GM18870 (cell line): Measurements from ENCODE around the gene DLL1.
"Not testable (repeated sequence)": the region's sequence is repeated elsewhere in the genome, so short reads cannot be mapped to it uniquely, and the experiment has no call there.

Experiments
- ATAC-seq: cut with Tn5 transposase; IDR thresholded peaks from one replicate; pipeline ENCODE4 v1.9.1; 2021; ENCODE audit warnings: moderate library complexity; ENCODE audit not compliant: unreplicated experiment

Gene DLL1

DNA sequence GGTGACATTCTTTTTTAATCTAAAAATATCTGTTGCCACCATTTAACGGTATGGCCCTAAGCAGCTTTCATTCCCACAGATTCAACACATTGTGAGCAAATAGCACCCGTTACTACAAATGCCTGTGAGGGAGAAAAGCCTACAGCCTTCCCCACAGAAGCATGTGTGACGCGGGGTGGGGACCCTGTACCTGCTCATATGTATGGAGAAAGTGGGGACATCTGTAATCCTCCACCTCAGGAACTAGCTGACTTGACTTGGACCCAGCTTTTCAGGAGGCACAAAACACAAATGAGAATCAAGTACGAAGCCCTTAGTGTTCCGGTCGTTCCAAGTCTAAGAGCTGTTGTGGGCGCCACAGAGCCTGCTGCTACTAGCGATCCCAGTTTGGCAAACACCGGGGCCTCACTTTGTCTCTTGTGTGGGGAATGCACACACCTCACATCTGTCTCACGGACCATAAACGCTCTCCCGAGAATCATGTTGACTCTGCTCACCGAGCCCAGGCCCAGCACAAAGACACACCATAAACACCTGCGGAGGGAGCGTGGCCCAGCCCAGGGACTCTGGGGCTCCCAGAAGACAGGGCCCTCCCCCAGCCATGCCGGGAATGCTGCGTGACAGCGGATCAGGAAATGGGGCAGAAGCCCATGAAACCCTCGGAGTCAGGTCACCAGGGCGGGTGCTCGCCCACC is 21.6 kb downstream of the DLL1 start:
- no peak for ATAC-seq

DNA sequence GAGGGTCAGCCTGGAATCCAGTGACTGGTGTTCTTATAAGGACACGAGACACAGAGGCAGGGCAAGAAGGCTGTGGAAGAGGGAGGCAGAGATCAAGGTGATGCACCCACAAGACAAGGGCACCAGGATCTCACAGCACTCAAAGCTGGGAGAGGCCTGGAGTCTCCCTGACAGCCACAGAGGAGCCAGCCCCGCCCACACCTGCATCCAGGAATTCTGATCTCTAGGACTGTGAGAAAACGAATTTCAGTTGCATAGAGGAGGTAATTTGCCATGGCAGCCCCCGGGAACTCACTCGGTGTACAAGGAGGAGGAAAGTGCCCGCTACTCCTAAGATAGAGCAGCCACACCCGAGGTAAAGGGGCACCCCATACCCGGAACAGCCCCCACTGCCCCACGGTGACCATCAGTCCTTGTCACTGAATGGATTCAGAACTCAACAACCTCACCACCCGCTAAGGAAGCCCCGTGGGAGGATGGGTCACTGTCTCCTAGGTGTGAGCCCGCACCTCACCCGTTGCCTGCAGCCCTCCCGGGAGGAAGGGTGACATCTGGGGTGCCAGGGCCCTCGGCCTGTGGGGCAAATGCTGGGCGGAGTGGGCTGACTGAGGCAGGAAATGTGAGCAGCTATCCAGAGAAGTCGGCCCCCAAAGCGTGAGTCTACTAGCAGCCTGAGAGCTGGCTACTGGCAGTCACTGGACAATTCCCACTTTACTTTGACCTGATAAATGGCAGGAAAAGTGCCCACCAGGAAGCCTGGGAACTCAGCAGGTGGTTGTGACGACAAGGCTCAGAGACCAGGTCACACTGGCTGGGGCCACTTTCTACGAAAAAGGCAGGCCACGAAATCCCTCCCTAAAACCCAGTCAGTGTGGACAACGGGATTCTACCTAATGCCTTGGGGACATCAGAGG is 22.4 kb downstream of the DLL1 start:
- no peak for ATAC-seq

DNA sequence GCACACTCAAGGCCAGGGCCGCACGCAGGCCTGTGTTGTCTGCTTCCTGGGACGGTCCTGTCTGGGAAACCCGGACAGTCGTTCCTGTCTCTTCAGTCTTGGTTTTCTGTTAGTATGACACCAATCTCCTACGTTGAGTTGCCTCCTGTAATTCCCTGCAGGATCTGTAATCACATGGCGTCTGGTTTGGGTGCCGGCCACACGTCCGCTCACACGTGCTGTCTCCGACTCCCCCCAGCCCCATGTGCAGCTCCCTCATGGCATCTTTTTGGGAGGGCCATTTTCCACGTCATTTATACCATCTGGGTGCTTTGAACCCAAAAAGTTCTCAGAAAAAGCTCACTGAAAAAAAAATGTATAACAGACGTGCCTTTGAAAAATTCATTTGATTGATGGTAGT is 23.2 kb downstream of the DLL1 start:
- ATAC-seq: no peak

DNA sequence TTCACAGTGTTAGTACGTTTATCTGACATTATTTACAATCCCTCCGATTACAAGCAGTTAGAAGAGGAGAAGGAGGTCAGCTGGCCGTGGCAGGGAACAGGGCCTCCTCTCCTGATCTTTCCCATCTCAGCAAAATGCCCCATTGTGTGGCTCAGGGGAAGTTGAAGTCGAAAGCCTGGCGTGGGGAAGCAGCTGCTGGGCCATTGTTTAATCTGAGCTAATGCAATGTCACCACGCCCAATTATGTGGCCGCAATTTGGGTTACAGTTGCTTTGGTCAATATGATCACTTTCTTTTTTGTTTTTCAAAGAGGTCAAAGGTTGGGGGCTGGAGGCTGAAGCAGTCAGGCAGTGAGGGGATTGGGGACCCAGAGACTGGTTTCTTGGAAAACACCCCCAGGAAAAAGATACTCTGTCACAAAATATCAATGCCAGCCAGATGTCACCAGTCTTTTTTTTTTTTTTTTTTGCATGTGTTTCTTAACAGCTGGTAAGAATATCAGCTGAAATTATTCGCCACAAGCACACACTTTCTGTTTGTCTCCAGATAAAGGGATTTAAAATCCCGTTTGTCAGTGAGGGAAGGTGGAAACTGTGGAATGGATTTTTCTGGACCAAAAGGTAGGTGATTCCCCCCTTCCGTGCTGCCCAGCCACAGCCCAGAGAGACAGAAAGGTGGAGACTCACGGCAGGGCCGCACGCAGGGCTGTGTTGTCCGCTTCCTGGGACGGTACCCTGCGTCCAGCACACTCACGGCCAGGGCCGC is 24.6 kb downstream of the DLL1 start:
- no peak for ATAC-seq

DNA sequence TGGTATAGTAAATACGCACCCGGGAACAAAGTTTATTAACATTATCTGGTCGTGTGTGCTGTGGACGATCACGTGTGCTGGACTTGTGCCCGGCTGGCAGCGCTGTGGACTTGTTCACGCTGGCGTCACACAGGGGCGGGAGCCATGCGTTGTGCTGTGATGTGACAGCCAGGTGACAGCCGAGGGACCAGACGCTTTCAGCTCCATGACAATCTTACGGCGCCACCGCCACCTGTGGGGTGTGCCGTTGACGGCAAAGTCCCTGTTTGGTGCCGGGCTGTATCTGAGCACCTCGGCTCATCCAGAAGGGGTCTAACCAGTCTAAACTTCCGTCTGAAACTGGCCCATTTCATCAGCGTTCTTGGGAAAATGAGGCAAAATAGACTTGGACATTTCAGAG is 25.2 kb downstream of the DLL1 start:
- no peak for ATAC-seq

DNA sequence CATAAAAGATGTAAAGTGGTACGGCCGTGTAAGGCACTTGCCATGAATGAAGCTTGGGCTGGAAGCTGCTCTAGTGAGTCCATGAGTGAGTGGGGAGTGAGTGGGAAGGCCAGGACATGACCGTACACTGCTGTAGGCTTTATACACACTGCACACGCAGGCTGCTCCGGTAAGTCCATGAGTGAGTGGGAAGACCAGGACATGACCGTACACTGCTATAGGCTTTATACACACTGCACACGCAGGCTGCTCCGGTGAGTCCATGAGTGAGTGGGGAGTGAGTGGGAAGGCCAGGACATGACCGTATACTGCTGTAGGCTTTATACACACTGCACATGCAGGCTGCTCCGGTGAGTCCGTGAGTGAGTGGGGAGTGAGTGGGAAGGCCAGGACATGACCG is 26.2 kb downstream of the DLL1 start:
- ATAC-seq: not testable (repeated sequence)

DNA sequence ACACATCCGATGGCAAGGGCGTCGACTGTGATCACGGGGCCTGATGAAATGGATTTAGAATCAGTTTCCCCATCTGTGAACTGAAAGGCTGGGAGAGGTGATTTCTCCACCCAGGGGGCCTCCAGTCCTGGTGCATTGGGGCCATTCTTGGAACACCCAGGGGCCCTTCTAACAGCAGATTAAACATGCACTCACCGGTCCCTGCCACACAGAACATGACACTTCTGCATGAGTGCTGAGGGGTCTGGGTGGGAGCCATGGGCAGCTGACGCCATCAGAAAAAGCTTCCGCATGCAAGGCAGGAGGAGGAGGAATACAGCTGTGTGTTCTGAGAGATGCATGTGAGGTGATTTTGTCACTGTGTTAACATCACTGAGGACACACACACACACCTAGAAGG is 26.8 kb downstream of the DLL1 start:
- no peak for ATAC-seq

DNA sequence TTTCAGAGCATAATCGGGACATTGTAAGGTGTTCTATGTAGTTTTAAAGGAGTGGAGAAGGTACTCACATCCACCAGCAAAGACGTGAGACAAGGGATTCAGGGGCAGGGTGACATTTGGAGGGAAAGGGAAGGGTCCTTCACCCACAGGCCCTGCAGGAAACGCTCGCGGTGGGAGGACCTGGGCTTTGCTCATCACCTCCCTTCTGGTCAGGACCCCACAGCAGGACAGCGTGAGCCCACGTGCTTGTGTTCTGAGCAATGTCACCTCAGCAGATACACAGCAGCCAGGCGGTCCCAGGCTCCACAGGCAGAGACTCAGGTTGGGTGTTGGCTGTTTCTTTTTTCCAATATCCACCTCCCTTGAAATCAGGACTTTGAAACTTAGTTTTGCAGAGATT is 27.5 kb downstream of the DLL1 start:
- no peak for ATAC-seq

DNA sequence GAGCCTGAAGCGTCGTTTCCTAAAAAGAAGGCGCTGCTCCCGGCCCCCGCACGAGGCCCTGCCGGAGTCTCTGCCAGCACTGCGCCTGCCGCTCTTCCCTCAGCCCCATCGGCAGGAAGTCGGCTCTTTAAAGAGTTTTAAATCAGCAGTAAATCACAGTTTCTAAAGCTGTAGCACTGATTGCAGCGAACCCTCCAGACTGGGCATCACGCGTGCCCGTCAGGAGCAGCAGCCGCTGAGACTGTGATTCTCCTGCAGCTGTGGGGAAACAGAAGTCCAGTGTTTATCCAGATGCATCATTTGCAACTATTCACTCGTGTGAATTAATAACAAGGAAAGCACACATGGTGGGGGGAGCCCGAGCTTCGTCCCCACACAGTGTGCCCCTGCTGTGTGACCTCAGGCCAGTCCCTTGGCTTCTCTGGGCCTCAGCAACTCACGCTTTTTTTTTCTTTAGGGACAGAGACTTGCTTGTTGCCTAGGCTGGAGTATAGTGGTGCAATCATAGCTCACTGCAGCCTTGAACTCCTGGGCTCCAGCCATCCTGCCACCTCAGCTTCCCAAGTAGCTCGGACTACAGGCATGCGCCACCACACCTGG is 28.3 kb downstream of the DLL1 start:
- no peak for ATAC-seq

DNA sequence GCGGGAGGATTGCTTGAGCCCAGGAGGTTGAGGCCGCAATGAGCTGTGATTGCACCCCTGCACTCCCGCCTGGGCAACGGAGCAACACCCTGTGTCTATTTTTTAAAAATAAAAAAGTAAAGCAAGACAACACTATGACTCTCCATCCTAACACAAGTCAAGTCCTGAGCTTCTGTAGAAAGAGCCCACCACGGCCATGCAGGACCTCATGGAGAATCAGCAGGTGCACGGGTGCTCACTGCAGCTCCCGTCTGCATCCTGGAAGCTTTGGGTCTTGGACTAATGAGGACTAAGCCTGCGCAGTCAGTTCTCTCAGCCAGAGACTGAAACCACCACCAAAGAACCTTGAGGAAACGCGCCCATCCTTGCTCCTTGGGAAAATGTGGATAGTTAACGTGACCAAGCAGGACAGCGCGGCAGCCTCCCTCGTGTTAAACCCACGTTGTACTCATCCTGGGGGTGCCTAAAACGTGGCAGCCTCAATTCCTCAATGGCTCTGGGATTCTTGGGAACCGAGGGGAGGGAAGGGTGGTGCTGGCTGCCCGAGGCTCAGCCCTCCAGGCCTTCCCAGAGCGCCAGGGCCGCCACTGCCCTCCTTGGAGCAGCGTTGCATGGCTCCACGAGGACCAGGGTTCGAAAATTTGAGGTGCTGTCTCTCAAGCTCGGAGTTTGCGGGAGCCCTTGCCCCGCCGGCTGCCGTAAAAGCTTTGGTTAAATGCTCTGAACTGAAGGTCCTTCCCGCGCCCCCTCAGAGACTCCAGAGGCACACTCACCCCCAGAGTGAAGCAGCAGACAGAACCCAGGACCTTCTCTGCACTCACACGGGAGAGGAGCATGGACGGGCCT is 29.0 kb downstream of the DLL1 start:
- ATAC-seq: no peak

DNA sequence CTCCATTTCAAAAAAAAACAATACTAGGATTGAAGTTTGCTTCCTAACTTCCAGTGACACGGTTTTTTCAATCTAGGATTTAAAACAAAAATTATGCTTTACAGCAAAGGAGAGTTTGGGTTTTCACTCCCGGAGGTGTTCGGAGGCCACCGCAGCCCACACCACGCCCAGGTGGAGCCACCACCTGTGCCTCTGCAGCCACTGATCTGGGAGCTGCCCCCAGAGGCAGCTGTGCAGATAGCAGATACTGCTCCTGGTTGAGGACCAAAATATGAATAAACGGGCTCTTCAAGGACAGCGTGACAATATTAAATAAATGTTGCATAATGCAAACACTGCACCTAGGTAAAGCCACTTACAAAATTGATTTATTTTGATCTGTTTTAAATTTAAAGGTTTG is 30.2 kb downstream of the DLL1 start:
- no peak for ATAC-seq

DNA sequence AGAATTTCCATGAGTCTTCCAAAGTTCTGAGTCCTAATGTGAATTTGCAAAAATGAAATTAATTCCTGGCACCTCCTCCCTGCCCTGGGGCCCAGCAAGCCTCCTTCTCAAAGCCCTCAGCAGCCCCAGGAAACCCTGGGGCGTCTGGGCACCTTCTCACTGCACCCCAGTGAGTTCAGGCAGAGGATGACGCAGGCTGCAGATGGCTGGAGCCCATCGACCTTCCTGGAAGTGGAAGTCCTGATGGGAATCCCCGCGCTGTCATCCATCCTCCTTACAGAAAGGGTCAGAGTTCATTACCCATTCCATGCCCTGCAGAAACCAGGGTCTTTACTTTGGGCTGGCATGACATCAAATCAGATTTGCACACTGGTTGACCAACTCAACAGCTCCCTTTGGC is 31.6 kb downstream of the DLL1 start:
- ATAC-seq: no peak

DNA sequence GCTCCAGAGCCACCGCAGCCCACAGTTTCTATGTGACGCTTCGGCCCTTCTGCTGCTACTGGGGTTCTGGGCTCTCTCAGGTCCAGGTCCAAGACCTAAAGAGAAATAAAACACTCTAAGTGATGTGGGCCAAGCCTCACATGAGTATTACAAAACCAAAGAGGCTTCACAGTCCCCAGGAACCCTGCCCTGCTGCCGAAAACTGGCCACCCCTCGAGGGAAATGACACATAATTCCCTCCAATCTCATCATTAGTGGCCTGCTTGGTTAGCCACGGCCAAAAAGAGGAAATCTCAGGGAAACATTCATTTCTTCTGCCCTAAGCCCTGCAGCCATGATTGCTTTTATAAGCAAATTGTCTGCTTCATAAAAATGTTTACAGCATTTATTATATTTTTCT is 32.5 kb downstream of the DLL1 start:
- no peak for ATAC-seq

DNA sequence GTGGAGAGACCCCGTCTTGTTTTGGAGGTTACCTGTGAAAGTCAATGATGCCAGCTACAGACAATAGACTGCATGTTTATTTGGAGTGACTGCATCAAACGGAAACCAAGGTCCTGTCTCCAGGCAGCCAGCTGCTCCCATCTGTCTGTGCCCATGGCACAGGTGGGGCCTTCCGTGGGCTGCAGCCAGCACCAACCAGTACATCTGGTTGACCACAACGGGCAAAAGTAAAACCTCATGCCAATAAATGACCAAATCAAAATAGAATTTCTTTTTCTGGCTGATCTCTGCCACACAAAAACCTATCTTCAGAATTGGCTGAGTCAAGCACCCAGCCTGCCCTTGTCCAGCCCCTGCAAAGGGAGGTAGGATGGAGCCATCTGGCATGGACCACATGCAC is 33.5 kb downstream of the DLL1 start:
- ATAC-seq: no peak

DNA sequence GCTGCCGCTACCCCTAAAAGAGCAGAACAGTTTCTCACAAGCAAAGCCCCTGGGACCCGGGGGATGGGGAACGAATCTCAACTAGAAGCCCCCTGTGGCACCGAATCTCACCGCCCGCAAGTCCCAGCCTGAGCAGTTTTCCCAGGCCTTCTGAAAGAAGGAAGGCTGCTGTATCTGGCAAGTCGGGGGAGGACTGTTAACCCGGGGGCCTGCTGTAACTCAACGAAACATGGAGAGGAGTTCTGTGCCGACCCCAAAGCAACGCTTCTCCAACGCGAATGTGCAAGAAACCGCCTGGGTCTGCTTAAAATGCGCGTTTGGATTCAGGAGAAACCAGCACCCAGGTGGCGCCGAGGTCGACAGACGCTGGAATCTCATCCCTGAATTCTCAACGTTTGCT is 34.2 kb downstream of the DLL1 start:
- no peak for ATAC-seq

DNA sequence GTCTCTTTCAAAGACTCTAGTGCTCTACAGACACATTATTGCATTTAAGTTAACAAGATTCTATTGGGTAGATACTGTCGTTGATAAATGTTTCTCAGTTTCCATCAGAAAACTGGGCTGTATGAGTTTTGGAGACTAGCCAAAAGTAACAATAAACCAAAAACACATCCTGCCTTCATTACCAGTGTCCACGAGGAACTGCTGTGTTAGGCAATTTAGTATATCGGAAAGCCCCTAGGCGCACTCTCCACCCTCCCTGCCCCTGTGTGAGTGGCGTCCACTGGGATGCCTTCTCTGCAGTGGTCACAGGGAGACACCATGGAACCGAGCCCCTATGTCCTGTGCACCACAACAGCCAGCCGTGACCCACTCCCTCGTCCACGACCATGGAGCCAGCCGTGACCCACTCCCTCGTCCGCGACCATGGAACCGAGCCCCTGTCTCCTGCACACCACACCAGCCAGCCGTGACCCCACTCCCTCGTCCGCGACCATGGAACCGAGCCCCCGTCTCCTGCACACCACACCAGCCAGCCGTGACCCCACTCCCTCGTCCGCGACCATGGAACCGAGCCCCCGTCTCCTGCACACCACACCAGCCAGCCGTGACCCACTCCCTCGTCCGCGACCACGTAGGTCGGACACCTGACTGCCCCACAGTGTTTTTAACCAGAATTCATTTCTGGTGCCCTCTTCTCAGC is 35.3 kb downstream of the DLL1 start:
- no peak for ATAC-seq

DNA sequence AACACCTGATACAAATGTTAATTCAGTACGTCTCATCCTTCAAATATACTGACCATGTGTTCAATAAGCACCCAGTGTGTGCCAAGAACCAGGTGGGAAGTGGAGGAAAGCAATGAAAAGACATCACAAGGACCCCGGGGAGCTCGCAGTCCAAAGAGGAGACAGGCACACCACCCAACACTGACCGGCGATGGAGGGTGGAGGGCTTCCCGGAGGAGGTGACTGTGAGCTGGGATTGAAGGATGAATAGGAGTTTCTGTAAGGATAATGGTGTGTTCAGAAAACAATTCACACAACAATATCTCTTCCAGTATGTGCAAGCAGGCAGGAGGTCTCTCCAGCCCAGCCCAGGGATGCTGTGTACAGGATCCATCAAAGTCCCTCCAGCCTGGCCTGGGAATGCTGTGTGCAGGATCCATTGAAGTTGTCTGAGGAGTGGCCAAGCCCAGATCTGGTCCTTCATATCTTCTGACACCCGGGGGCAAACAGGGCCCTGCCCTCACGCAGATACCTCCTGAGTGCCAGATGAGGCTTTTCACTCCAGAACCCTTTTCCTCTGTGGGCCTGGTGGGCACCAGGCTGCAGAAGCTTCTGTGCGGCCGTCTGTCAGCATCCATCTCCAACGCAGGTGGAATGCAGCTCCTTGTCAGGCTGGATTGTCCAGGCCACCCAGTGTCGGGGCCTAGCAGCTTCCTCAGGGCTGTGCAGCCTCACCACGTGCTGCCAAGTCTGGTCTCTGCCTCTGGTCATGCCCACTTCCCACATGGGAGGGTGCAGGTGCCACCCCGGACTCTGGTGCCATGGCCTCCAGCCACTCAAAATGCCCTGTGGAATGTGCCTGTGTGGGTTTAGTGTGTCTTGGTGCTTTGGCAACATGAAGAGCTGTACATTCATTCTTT is 36.3 kb downstream of the DLL1 start:
- no peak for ATAC-seq

DNA sequence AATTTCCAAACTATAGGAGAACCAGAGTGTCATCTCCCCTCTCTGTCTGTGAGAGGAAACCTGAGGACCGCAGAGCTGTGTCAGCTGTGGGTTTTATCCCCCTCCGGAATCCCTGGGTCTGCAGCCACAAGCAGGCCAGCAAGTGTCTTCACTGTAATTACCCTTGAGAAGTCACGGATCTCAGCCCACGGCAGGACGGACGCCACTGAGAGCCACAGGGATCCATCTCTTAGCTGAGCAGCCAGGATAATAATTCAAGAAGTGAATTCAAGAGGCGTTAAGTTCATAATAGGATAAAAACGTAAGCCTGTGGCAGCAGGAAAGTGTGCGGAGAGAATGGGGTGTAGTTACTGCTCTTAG is 37.0 kb downstream of the DLL1 start:
- no peak for ATAC-seq
